Bronchial epithelial cell (primary cell): ENCODE results near the gene FCGR1A. TPM values are rescaled to one million over a fixed set of nuclear protein-coding genes. Genes with fewer than 3 reads are reported as not detected.
A peak's percentile ranks its signal among the peaks of the same experiment; 100 is the strongest.
"Not testable (repeated sequence)": the region's sequence is repeated elsewhere in the genome, so short reads cannot be mapped to it uniquely, and the experiment has no call there.

ENCODE experiments used
- DNase-seq: peaks from one replicate; pipeline ENCODE4 v3.0.0-alpha.2; 2010; ENCODE audit warnings: low read depth
- FAIRE-seq: peaks from 2 replicates; lab custom pipeline; 2011; peaks lifted over from hg19 to GRCh38; lab: Jason Lieb, UNC
- H3K27me3 ChIP-seq: 2 replicates; pipeline ENCODE4 v1.5.1; 2011; ENCODE audit warnings: low read length; ENCODE audit not compliant: control insufficient read depth, insufficient read depth
- H3K36me3 ChIP-seq: 2 replicates; pipeline ENCODE4 v1.5.1; 2011; ENCODE audit warnings: low read length; ENCODE audit not compliant: control insufficient read depth, insufficient read depth
- H3K4me3 ChIP-seq: 2 replicates; pipeline ENCODE4 v1.5.1; 2011; ENCODE audit warnings: mild to moderate bottlenecking, low read depth, low read length, control low read depth
- CTCF ChIP-seq: IDR thresholded peaks from 2 replicates; pipeline ENCODE4 v1.5.1; 2011; ENCODE audit warnings: mild to moderate bottlenecking, moderate library complexity, low read length, control low read depth, inconsistent platforms; ENCODE audit not compliant: insufficient read depth, severe bottlenecking
- total RNA-seq: library from RNA; depleted of rRNA; stranded (reverse); fragments of >200 nt; gene quantifications from 2 replicates; pipeline ENCODE4 v1.2.1, GENCODE V29; 2014

The FCGR1A gene
- total RNA-seq, 1 donor from 2014 or later: not detected

GRCh38 chr1:149792502-149792901 is 10.0 kb downstream of the FCGR1A start:
- not testable (repeated sequence) for H3K27me3 ChIP-seq, H3K36me3 ChIP-seq, DNase-seq, FAIRE-seq
- peak overlapping the region; percentile 41 for H3K4me3 ChIP-seq
- TF ChIP-seq CTCF: peak; percentile 17

GRCh38 chr1:149792912-149793515 is 10.5 kb downstream of the FCGR1A start:
- peak overlapping the region; percentile 41 for H3K4me3 ChIP-seq
- DNase-seq: peak; percentile 18
- not testable (repeated sequence) for H3K27me3 ChIP-seq, FAIRE-seq, H3K36me3 ChIP-seq
- peak; percentile 39 for TF ChIP-seq CTCF

- not testable (repeated sequence) for FAIRE-seq, H3K36me3 ChIP-seq, H3K4me3 ChIP-seq, DNase-seq, H3K27me3 ChIP-seq
Observed at GRCh38 chr1:149793885-149794284, 11.4 kb downstream of the FCGR1A start.

- FAIRE-seq, H3K4me3 ChIP-seq, H3K36me3 ChIP-seq, H3K27me3 ChIP-seq: not testable (repeated sequence)
- peak; percentile 17 for DNase-seq
Observed at GRCh38 chr1:149801628-149802027, 19.1 kb downstream of the FCGR1A start.

- DNase-seq, H3K36me3 ChIP-seq, H3K27me3 ChIP-seq, FAIRE-seq, H3K4me3 ChIP-seq: not testable (repeated sequence)
Observed at GRCh38 chr1:149804417-149805080, 22.1 kb downstream of the FCGR1A start.

GRCh38 chr1:149810697-149811405 is 28.4 kb downstream of the FCGR1A start:
- peak; percentile 9 for DNase-seq
- not testable (repeated sequence) for H3K27me3 ChIP-seq, H3K36me3 ChIP-seq, FAIRE-seq, H3K4me3 ChIP-seq

- H3K36me3 ChIP-seq, FAIRE-seq, H3K27me3 ChIP-seq: not testable (repeated sequence)
- peak; percentile 32 for DNase-seq
- H3K4me3 ChIP-seq: peak overlapping the region; percentile 32
Observed at GRCh38 chr1:149811514-149811889, 29.0 kb downstream of the FCGR1A start.

GRCh38 chr1:149811890-149812829 is 29.7 kb downstream of the FCGR1A start:
- peak; percentile 86 for DNase-seq
- H3K27me3 ChIP-seq, H3K36me3 ChIP-seq, FAIRE-seq: not testable (repeated sequence)
- peak overlapping the region; percentile 45 for H3K4me3 ChIP-seq
